HG03135 (cell line): ENCODE measurements around the gene WDR74.
"Not testable (repeated sequence)": the region's sequence is repeated elsewhere in the genome, so short reads cannot be mapped to it uniquely, and the experiment has no call there.

ENCODE experiments used
- ATAC-seq: cut with Tn5 transposase; IDR thresholded peaks from one replicate; pipeline ENCODE4 v1.9.1; 2021; ENCODE audit warnings: mild to moderate bottlenecking, moderate library complexity; ENCODE audit not compliant: unreplicated experiment

The WDR74 gene

GRCh38 chr11:62860835-62861563, 21.6 kb upstream of the WDR74 start:
- no peak for ATAC-seq

- ATAC-seq, result not testable (repeated sequence)
These were observed 19.9 kb upstream of the WDR74 start for GRCh38 chr11:62859281-62859703.

GRCh38 chr11:62858201-62858600, 18.8 kb upstream of the WDR74 start:
- no peak for ATAC-seq

- no peak for ATAC-seq
These were observed 18.2 kb upstream of the WDR74 start for GRCh38 chr11:62857541-62857982.

DNA sequence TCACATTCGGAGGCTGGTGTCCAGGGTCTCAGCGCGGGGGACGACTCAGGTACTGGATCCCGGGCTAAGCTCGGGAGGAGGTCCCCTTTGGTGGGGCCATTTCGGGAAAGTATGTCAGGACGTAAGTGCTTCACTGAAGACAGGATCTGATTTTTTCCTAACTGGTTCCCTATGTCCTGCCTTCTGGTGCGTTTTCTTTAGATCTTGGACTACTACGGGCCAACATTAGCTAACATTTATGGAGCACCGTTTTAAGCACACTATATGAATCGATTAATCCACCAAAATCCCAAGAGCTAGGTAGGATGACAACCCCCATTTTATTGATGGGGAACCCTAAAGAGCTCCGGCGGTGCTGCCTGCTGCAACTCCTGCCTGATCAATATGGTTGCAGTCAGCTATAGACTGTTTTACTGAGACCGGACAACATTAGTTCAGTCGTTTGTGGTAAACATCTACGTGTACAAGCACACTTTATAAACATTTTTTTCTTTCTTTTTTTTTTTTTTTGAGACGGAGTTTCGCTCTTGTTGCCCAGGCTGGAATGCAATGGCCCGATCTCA, 17.0 kb upstream of the WDR74 start:
- ATAC-seq, result peak; percentile 1

DNA sequence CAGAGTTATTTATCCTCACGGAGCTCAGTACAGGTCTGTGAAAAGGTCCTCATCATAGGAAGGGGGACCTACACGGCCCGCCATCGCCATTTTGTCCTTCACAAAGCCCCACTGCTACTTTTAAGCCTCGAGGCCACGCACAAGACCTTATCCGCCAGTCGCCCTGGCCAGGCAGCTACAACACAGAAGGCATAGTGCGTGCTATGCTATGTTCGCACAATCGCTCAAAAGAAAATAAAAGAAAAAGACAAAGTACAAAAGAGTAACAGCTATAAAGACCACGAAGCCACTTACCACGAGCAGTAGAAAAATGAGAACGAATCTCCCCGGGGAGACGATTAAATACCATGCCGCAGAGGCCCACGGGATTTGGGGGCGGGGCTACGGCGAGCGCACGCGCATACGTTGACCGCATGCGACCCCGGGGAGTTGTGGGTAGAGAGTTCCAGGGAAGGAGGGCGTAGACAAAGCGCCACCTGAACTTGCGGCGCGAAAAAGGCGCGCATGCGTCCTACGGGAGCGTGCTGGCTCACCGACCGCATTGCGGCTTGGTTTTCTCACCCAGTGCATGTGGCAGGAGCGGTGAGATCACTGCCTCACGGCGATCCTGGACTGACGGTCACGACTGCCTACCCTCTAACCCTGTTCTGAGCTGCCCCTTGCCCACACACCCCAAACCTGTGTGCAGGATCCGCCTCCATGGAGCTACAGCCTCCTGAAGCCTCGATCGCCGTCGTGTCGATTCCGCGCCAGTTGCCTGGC, 16.4 kb upstream of the WDR74 start:
- ATAC-seq, result peak; percentile 82

DNA sequence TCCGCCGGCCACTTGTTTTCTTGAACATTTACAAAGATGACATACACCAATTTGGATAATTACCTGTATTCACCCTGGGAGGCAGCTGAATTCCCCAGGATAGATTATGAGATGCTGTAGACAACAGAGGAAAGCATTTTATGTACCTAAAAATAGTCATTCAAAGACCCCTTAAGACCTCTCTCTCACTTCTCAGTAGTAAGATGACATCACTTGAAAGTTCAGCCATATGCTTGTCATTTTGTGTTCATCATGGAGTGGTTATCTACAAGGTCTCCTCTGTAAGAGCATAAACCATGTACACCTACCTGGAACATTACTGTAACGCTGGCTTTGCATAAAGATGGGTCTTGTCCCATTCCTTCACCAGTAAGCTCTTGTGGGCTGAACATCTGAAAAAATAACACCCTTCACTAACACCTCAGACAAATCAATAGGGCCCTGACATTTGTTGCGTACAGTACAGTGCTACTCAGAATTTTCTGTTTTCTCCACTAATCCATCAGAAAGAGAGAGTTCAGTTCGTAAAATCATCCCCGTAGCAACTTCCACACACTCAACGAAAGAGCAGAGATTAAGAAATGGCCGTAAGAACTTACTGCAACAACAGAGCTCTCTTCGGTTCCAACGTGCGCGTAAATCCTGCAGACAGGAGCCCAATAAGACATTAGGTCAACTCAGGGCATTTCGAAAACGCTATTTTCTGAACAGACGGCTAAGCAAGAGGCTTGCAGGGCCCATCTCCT, 15.6 kb upstream of the WDR74 start:
- no peak for ATAC-seq

GRCh38 chr11:62854013-62854824, 14.8 kb upstream of the WDR74 start:
- no peak for ATAC-seq

DNA sequence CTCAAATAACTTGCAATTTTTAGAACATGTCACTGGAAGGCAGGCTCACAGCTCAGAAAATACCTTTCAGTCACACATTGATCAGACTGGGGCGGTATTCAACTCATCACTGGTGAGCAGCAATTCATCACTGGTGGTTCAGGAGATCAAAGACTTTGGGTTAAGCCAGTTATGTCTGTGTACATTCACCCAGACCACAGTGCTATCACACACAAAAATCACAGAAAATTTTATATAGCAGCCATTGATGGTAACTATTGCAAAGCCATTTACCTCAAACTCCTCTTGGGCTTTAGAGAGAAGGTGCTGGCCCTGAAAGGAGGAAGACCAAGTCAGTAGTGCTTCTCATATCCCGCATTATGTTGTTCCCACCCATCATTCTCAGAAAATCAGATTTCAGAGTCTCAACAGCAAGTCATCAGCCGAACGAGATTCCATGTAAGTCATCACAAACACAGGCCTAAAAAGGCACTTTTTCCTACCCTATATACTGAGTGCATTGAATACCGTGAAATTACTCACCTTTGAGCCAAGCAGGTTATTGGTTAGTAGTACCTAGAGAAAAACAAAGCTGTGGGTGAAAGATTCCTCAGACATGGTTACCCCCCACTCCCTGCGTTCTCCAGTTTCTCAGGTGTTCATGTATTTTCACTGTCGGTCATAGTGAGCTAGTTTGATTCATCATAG, 14.0 kb upstream of the WDR74 start:
- ATAC-seq, result no peak

- no peak for ATAC-seq
These were observed 13.3 kb upstream of the WDR74 start for GRCh38 chr11:62852523-62853188.

DNA sequence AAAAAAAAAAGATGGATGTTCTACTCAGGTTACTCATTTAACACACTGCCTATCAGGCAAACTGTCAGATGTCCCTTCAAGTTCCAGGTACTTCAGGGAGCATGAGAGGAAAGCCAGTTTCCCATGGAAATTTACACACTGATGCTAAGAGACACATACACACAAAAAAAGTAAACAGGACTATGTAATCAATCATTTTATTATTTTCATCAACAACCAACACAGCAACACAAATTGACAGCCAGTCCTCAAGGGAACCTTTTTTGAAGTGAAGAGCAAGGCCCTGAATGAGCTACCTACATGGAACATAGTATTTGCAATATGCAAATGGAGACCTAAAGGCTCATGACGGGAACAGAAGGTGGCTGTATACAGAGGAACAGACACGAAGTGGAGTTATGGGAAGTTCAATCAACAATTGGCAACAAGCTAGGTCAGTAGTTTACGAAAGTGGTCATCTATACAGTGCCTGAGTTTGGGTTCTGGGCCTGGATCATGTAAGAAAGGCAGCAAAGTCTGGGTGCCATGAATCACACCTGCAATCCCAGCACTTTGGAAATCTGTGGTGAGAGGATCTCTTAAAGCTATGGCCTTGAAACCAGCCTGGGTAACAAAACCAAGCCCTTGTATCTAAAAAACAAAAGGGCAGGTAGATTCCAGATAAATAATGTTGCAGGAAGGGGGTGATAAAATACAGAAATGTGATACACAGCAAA, 12.6 kb upstream of the WDR74 start:
- ATAC-seq, result no peak

- no peak for ATAC-seq
These were observed 11.8 kb upstream of the WDR74 start for GRCh38 chr11:62850911-62851806.

GRCh38 chr11:62847767-62848314, 8.5 kb upstream of the WDR74 start:
- ATAC-seq, result no peak

GRCh38 chr11:62846177-62846576, 6.8 kb upstream of the WDR74 start:
- no peak for ATAC-seq

DNA sequence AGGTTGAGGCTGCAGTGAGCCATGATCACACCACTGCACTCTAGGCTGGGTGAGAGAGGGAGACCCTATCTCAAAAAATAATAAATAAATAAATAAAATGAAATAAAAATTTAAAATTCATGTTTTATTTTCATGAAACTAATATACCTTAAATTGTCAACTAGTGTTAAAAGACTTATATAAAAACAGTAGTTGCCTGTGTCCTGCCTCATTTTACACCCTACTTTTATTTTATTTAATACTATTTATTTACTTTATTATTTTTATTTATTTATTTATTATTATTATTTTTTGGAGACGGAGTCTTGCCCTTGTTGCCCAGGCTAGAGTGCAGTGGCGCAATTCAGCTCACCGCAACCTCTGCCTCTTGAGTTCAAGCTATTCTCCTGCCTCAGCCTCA, 4.8 kb upstream of the WDR74 start:
- ATAC-seq, result no peak

- ATAC-seq, result no peak
These were observed 4.1 kb upstream of the WDR74 start for GRCh38 chr11:62843466-62843865.

DNA sequence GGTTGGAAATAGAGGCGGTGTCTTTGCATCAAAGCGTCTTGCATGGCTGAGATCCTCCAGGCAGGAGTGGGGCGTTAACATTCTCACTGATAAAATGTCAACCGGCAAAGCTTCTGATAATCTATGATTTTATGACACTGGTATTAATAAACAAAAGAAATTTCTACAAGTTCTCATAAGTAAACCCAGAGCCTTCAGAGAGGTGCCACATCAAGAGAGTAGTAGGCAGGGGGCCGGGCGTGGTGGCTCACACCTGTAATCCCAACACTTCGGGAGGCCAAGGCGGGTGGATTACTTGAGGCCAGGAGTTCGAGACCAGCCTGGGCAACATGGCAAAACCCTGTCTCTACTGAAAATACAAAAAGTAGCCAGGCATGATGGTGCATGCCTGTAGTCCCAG, 3.5 kb upstream of the WDR74 start:
- not testable (repeated sequence) for ATAC-seq
